Psoas muscle (tissue), 8 donors: ENCODE data around the gene CENPP. TPM values are rescaled to one million over a fixed set of nuclear protein-coding genes. Genes with fewer than 3 reads are reported as not detected.

ENCODE experiments used
- ATAC-seq, 4 donors: fragments of 200-7000 bp; cut with Tn5 transposase; one replicate each; pipeline ENCODE4 v1.9.1; 2020; ENCODE audit warnings: moderate library complexity in 3 of 4, mild to moderate bottlenecking in 2 of 4
- DNase-seq, 2 donors: peaks; one replicate each; pipeline ENCODE4 v3.0.0-alpha.2; 2020
- H3K27ac ChIP-seq: fragments of 200-600 bp; one replicate; pipeline ENCODE4 v1.8.0; 2022
- H3K27me3 ChIP-seq, 3 donors: fragments of 200-600 bp in 1 of 3; one replicate each; pipeline versions ENCODE4 v1.6.1 to v1.8.0; 2013 to 2022; ENCODE audit warnings: low read length in 2 of 3, mild to moderate bottlenecking in 2 of 3, moderate library complexity in 1 of 3; ENCODE audit not compliant: insufficient read depth in 3 of 3
- H3K36me3 ChIP-seq, 2 donors: fragments of 200-600 bp in 1 of 2; one replicate each; pipeline versions ENCODE4 v1.6.1 to v1.8.0; 2013 to 2022; ENCODE audit warnings: low read depth in 1 of 2, mild to moderate bottlenecking in 1 of 2, moderate library complexity in 1 of 2; ENCODE audit not compliant: insufficient read depth in 1 of 2
- H3K4me1 ChIP-seq: fragments of 200-600 bp; one replicate; pipeline ENCODE4 v1.8.0; 2022
- H3K4me3 ChIP-seq: fragments of 200-600 bp; one replicate; pipeline ENCODE4 v1.8.0; 2022; ENCODE audit warnings: mild to moderate bottlenecking
- H3K9me3 ChIP-seq: fragments of 200-600 bp; one replicate; pipeline ENCODE4 v1.8.0; 2022
- WGBS, 3 donors: extraction: QIAGEN DNeasy Blood & Tissue Kit; methylation state at CpG; one replicate each; pipeline versions ENCODE4 v1.1.6 to v1.1.7; 2013; 5-methylcytosine and 5-hydroxymethylcytosine counted together
- intact Hi-C, 2 donors: fragments of 100-400 bp; cut with DNase I; formaldehyde crosslinking; loops; one replicate each; pipeline versions ENCODE4 v1.11.0 to v1.14.2; 2022
- polyA plus RNA-seq, 3 donors: library from polyadenylated mRNA; stranded (reverse); fragments of 200-250 nt; gene quantifications; one replicate each; pipeline ENCODE4 v1.2.3, GENCODE V29; 2013
- total RNA-seq, 4 donors: library from RNA; stranded (reverse); fragmentation: NEBNext Ultra II Directional in 2 of 4; extraction: Animal tissue kit (Norgen Biotek cat#: 25700) in 2 of 4; gene quantifications; one replicate each; pipeline versions ENCODE4 v1.2.1 to v1.2.4, GENCODE V29; 2021 to 2023
- TF ChIP-seq, protein P1 (sequence below): fragments of 200-600 bp; IDR thresholded peaks from one replicate; pipeline ENCODE4 v1.8.0; 2022; ENCODE audit warnings: antibody characterized with exemption
- donor health status: healthy with polysubstance abuse.
- donor health status: DM: no; HTN: no; CAD: no; lungs with moderate emphysema.
- donor health status: Bipolar disorder and iron deficiency.
- donor health status: healthy.
- donor health status: DM: yes; HTN: yes; CAD: no.
- donor health status: DM: no; HTN: no; CAD: no.
- donor health status: DM: no; HTN: no; CAD: no.
- donor health status: DM: yes; HTN: yes; CAD: no.

The CENPP gene
- total and polyA plus RNA-seq, 7 donors = 1.8 to 15.7 (median 6.4) TPM

DNA sequence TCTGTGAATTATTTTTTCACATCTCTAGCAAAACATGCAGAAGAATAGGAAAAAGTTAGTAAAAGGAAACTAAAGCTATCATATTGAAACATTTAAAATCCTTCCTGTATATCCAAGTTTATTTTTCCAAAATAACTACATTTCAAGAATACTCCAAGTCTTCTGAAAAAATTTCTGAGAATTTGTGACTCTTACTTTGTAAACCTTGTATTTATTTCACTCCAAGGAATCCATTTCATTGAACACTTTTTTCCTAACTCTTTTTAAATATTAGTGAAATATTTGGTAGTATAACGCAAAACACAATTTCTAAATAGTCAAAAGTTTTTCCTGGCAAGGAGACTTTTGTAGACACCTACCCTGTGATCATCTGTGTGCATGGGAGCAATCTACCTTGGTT lies 190.8 kb downstream of the CENPP start:
- ATAC-seq = no peak
- TF ChIP-seq, protein P1, sequence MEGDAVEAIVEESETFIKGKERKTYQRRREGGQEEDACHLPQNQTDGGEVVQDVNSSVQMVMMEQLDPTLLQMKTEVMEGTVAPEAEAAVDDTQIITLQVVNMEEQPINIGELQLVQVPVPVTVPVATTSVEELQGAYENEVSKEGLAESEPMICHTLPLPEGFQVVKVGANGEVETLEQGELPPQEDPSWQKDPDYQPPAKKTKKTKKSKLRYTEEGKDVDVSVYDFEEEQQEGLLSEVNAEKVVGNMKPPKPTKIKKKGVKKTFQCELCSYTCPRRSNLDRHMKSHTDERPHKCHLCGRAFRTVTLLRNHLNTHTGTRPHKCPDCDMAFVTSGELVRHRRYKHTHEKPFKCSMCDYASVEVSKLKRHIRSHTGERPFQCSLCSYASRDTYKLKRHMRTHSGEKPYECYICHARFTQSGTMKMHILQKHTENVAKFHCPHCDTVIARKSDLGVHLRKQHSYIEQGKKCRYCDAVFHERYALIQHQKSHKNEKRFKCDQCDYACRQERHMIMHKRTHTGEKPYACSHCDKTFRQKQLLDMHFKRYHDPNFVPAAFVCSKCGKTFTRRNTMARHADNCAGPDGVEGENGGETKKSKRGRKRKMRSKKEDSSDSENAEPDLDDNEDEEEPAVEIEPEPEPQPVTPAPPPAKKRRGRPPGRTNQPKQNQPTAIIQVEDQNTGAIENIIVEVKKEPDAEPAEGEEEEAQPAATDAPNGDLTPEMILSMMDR = no peak
- Histone ChIP-seq H3K27ac (no peak overlapping the region), H3K36me3 (no peaks in the 10 kb centered on the region), H3K9me3 (no peaks in the 10 kb centered on the region), H3K4me1 (peaks cover 6% of the 10 kb centered on the region), H3K27me3 (no peaks in the 10 kb centered on the region), H3K4me3 (no peak overlapping the region)
- DNase-seq = no peak
- intact Hi-C loops = no loop called here
- 91 to 97% (median 91%) methylated on average over 1 of the region's 1 CpG for WGBS, 3 donors

DNA sequence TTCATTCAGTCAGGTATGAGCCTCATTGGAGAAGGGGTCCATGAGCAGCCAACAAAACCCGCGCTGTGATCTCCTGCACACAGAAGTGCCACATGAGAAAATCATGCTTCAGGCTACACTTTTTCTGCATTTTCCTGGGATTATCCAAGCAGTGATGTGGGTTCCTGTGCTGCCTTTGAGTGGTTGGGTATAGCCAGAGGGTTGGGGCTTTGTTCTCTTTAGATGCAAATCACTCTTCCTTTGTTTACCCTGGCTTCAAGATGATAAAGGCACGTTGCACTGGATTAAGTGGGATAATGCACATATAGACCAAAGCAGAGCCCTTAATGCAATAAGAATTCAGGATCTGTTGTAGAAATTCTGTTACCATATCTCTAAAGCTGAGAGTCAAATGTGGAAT lies 191.3 kb downstream of the CENPP start:
- no peaks in the 10 kb centered on the region for H3K9me3 ChIP-seq
- no peak overlapping the region for H3K27ac ChIP-seq
- DNase-seq (no peak), ATAC-seq (no peak)
- H3K27me3 ChIP-seq = no peaks in the 10 kb centered on the region
- peaks cover 6% of the 10 kb centered on the region for H3K4me1 ChIP-seq
- TF ChIP-seq, protein P1 = no peak
- intact Hi-C loops = no loop called here
- H3K4me3 ChIP-seq = no peak overlapping the region
- WGBS, 3 donors = 73 to 79% (median 77%) methylated on average over 3 of the region's 3 CpGs
- no peaks in the 10 kb centered on the region for H3K36me3 ChIP-seq

GRCh38 chr9:92518199-92518598 lies 192.4 kb downstream of the CENPP start:
- DNase-seq (no peak), ATAC-seq (no peak)
- H3K27me3 ChIP-seq = no peaks in the 10 kb centered on the region
- intact Hi-C loops = no loop called here
- peaks cover 6% of the 10 kb centered on the region for H3K4me1 ChIP-seq
- H3K36me3 ChIP-seq = no peaks in the 10 kb centered on the region
- WGBS, 3 donors = 53 to 65% (median 56%) methylated on average over 4 of the region's 4 CpGs
- TF ChIP-seq, protein P1 = no peak
- no peaks in the 10 kb centered on the region for H3K9me3 ChIP-seq
- no peak overlapping the region for H3K27ac ChIP-seq
- H3K4me3 ChIP-seq = no peak overlapping the region

- no peaks in the 10 kb centered on the region for H3K4me1 ChIP-seq
- H3K9me3 ChIP-seq = no peaks in the 10 kb centered on the region
- ATAC-seq = no peak
- DNase-seq = no peak
- H3K36me3 ChIP-seq = no peaks in the 10 kb centered on the region
- WGBS, 3 donors = 94 to 98% (median 96%) methylated on average over 2 of the region's 2 CpGs
- H3K4me3 ChIP-seq = no peak overlapping the region
- no peaks in the 10 kb centered on the region for H3K27me3 ChIP-seq
- intact Hi-C loops = no loop called here
- TF ChIP-seq, protein P1 = no peak
- H3K27ac ChIP-seq = no peak overlapping the region
These were observed 195.1 kb downstream of the CENPP start for GRCh38 chr9:92520837-92521236.
